ENCODE results near the gene IRF1.

- no peak for TF ChIP-seq RBBP5 (IDR thresholded peaks at IDR 0.05; ENCODE audit: borderline replicate concordance, low read depth, low read length)
- TF ChIP-seq EGR1 (IDR thresholded peaks at IDR 0.05; ENCODE audit: borderline replicate concordance, low read depth, low read length): no peak
Observed at GRCh38 chr5:132480042-132480441, 10.5 kb downstream of the IRF1 start.

All from H1 (cell line).